GM19438 (cell line): ENCODE results near the gene CDC16.
"Not testable (repeated sequence)": the region's sequence is repeated elsewhere in the genome, so short reads cannot be mapped to it uniquely, and the experiment has no call there.

Source experiments
- ATAC-seq: cut with Tn5 transposase; IDR thresholded peaks from one replicate; pipeline ENCODE4 v1.9.1; 2021; ENCODE audit warnings: low read depth; ENCODE audit not compliant: unreplicated experiment

Gene CDC16

DNA sequence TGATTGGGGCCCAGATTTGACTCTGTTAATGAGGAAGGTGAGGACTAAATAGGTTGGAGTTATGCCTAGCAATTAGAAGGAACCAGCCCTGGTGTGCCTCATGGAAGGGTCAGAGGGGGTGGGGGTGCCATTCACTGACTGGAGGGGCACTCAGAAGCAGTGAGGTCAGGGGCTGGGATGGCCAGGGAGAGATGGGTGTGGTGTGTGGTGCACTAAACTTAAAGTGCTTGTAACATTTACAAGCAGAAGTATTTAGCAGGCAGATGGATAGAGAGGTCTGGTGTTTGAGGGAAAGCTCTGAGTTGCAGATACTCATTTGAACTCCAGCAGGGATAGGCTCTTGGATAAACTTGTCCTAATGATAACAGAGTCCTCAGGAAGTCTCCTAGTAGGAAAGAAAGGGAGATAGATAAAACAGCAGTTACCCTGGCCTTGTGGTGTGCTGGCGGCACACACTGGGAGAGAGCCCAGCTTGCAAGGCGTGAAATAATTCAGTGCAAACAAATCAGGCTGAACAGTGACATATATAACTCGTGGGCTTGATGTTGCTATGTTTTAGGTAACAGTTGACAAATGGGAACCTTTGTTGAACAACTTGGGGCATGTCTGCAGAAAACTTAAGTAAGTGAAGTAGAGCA lies 26.8 kb downstream of the CDC16 start:
- ATAC-seq = no peak

DNA sequence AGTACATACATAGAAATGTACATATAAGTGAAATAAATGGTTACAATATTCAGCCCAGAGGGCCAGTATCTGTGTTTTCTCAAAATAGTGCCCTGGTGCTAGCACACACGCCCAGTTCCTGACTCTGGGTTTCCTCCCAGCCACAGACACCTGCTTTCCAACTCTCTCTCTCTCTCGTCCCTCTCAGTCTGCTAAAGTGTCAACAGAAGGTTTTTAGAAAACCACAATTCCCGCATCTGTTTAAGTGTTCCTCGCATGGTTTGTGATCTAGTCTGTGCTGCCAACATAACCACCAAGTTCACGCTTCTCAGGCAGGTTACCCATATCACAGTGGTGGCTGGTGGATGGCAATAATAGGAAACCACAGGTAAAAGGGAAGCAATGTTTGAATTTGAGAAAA lies 28.9 kb downstream of the CDC16 start:
- ATAC-seq = peak; percentile 67

DNA sequence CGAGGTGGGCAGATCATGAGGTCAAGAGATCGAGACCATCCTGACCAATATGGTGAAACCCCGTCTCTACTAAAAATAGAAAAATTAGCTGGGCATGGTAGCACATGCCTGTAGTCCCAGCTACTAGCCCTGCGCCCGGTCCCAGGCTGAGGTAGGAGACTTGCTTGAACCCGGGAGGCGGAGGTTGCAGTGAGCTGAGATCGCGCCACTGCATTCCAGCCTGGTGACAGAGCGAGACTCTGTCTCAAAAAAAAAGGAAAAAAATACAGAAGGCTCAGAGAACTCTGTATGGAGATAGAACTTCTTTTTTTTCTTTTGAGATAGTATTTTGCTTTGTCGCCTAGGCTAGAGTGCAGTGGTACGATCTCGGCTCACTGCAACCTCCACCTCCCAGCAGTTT lies 29.6 kb downstream of the CDC16 start:
- not testable (repeated sequence) for ATAC-seq

DNA sequence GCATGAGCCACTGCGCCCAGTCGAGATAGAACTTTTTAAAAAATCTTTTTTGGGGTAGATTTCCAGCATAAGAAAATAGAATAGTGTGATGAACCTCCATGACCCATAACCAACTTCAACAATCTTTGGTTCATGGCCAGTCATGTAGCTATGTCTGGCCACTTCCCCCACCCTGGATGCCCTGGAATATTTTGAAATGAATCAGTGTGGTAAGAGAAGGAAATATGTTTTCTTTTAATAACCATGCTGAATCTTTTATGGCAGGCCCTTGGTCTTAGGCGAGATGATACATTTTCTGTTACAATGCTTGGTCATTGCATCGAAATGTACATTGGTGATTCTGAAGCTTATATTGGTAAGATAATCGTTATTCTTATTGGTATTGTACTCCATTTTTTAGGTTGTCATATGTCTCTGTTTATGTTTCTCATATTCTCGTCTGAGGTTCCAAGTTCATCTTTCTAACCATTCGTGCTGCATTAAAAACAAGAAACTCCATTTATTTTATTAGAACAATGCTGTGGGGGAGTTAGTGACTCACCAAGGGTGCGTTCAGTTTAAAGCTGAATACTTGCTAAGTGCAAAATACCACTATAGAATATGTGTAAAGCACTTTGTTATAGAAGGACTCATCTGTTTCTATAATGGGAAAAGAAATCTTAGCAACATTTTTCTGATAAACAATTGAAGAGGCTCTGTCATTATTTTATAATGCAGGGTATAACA lies 30.4 kb downstream of the CDC16 start:
- ATAC-seq = no peak

DNA sequence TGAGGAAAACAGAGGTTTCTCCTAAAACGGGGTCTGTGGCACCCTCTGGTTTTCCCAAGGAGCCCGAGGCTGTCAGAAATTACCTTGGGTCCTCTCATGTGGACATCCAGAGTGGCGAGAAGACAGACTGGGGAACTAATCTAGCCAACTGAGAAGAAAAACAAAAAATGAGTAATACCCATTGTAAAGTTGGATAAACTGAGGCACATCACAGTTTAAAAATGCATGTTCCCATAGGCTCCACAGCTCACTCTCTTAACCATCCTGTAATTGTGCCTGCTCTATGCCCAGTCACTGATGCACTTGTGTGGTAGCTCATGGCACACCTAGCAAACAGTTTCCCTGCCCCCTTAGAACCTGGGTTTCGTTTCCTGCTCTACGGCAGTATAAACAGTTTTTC lies 31.5 kb downstream of the CDC16 start:
- ATAC-seq = no peak

DNA sequence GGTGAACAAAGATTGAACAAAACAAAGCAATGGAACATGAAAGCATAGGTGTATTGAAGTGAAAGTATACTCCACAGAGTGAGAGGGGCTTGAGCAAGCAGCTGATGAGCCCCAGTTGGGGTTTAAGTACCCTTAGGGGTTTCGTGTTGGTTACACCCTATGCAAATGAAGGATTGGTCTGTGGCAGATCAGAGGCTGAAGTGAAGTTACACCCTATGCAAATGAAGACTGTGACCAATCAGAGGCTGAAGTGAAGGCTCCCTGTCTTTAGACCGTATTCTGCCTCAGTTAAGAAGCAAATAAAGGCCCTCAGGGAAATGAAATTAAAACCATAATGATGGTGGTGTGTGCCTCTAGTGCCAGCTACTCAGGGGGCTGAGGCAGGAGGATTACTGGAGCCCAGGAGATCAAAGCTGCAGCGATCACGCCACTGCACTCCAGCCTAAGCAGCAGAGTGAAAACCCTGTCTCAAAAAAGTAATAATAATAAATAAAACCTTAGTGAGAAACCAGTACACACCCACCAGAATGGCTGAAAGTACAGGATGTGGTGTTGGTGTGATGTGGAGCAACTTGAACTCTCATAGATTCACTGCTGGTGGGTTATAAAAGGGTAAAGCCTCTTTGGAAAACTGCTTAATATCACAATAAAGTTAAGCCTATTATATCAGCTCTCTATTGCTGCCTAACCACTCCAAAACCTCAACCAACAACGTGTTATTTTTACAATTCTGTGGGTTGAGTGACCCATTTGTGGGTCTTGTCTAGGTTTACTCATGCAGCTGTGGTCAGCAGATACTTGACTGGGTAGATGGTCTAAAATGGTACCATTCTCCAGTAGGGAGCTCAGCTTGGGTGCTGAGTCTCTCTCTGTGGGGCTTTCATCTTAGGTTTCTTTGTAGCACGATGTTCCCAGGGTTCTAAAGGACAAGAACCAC lies 33.9 kb downstream of the CDC16 start:
- no peak for ATAC-seq

DNA sequence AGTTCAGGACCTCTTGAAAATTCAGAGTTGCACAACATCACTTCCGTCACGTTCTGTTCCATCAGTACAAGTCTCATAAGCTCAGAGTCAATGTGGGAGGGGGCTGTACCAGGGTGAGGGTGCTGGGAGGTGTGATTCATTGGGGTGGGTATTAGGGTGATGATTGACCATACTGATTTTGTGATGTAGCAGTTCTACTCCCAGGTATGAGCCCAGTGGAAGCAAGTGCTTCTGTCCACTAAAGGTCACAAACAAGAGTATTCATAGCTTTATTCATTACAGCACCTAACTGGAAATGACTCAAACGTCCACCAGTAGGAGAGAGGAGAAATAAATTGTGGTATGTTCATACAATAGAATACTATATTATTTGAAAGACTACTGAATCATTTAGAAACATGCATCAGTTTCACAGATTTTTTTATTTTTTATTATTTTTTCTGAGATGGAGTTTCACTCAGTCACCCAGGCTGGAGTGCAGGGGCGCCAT lies 34.6 kb downstream of the CDC16 start:
- no peak for ATAC-seq

DNA sequence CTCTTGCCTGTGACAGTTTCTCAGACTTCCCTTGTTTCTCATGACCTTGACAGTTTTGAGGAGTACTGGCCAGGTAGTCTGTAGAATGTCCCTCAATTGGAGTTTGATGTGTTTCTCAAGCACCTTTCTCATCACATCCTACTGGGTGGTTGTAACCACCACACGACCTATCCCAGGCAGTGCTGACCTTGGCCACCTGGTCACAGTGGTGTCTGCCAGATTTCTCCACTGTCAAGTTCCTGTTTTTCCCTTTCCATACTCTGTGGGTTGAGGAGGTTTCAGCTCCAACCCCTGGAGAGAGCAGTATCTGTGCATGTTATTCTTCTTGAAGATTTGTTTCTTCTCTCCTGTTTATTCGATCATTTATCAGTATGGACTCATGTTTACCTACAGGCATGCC lies 38.3 kb downstream of the CDC16 start:
- no peak for ATAC-seq

DNA sequence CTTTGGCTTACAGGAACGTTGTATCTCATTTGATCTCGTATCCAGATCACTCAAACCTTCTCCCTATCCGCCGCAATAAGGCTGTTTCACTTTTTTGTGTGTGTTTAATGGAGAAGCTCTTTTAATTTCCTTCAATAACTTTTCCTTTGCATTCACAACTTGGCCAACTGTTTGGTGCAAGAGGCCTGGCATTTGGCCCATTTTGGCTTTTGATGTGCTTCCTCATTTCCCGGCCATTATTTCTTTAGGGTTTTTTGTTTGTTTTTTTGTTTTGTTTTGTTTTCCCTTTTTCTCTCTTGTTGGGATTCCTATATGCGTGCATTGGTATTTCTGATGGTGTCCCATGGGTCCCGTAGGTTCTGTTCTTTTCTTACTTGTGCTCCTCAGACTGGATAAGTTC lies 40.6 kb downstream of the CDC16 start:
- no peak for ATAC-seq

DNA sequence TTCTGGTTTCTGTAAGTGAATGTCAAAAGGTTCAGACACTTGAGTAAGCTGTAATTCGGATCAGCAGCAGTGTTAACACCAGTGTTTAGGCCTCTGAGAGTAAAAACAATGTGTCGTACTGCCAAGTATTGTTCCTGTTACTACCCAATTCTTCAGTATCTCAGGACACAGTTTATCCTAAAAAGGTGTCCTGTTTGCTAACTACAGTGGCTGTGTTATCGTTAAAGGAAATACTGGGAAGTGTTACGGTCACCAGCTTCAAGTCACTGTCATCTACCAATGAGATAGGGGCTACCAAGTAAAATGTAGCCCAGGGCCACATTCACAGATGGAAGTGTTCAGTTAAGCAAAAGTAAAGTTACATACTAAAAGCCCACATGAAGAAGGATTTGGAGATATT lies 44.4 kb downstream of the CDC16 start:
- no peak for ATAC-seq

DNA sequence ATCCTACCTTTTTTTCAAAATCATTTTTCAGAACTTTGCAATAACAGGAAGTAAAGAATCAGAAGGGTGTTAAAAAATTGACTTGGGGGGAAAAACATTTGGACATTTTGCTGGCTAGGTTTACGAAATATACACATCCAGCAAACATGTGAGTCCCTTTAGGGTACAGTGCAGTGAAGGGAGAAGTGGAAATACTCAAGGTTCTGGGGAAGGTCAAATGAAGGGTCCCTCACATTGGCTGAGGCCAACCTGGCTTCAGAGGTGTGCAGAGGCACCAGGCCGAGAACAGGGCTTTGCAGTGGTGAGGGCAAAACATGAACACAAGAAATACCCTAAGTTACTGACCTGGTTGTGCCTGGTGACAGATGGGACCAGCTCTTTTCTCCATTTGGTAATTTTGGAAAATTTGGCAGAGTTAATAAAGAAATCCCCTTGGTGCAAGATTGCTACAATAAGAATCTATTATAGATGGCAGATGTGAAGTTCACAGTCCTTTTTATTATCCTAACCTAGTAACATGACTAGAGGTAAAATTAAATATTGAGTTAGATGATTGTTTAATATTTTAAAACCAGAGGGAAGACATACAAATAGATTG lies 45.2 kb downstream of the CDC16 start:
- no peak for ATAC-seq

DNA sequence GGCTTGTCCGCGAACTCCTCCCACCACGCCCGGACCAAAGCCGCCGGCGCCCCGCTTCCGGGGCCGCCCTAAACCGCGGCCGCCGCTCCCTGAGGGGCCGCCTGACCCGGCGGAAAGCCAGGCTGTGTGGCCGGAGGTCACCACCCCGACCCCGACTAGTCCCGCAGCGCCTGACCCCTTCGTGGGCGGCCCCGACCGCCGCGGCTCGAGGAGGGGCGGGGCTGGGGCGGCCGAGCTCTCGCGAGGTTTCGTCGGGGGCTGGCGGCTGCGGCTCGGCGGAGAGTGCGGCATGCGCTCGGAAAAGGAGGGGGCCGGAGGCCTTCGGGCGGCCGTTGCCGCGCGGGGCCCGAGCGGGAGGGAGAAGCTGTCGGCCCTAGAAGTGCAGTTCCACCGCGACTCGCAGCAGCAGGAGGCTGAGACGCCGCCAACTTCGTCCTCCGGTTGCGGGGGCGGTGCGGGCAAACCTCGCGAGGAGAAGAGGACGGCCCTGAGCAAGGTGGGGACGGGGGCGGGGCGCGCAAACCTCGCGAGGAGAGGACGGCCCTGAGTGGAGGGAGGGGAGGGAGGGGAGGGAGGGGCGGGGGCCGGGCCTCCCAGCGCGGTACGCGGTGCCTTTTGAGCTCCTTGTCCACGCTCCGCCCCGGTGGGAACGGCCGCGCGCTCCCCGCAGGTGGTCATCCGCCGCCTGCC lies 46.8 kb downstream of the CDC16 start, which contains the start of gene UPF3A:
UPF3A (plus strand) TSS at position 251 of the 690 bp plus-strand sequence; CDS start at position 290, 39 bp downstream.
- ATAC-seq = peak; percentile 62

DNA sequence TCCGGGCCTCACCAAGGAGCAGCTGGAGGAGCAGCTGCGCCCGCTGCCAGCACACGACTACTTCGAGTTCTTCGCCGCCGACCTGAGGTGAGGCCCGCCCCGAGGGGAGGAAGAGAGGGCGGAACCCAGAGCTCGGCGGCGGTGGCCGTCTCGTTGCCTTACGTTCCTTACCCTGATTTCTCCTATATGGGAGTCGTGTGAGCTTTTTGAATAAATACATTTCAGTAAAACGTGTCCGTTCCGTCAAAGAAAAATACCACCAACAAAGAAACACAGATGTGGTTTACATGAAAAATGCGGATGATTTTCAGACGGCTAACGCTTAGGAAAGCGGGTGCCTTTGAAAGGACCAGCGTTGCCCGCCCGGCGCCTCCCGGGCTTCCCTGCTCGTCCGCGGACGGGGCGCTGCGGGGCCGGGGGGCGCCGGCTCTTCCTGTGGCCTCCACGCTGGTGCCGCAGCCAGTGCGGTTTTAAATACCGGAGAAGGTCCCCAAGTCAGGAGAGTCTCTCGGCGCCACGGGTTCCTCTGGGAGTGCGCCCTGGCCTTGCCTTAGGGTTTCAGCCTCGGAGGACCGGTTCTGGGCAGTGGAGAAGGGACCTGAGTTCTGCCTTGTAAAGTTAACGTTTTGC lies 47.5 kb downstream of the CDC16 start:
- peak; percentile 51 for ATAC-seq

DNA sequence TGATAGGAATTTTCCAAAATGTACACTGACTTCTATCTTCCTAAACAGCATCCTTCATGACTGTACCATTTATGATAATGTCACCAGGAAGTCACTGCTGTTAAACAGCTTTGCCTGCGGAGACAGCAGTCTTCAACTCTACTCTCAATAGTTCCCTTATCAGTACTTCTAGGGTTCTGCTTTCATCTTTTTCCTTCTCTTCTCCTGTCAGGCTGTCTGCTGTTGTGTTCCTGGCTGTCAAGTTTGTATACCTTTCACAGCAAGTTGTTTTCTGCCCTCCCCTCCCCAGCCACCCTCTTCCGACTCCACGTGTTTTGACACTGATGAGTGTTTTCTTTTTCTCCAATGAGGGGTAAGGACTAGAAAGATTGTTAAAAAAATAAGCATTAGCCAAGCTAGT lies 48.9 kb downstream of the CDC16 start:
- no peak for ATAC-seq

DNA sequence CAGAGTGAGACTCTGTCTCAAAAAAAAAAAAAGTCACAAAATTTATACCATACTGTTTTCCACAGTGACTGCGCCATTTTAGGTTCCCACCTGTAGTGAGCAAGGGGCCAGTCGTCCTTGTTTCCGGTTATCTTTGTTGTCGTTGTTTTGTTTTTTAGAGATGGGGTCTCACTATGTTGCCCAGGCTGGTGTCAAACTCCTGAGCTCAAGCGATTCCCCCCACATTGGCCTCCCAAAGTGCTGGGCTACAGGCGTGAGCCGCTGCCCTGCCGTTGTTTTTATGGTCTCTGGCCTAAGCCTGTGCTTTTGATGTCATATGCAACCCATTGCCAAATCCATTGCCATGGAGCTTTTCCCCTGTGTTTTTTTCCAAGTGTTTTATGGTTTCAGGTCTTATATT lies 50.0 kb downstream of the CDC16 start:
- ATAC-seq = no peak

DNA sequence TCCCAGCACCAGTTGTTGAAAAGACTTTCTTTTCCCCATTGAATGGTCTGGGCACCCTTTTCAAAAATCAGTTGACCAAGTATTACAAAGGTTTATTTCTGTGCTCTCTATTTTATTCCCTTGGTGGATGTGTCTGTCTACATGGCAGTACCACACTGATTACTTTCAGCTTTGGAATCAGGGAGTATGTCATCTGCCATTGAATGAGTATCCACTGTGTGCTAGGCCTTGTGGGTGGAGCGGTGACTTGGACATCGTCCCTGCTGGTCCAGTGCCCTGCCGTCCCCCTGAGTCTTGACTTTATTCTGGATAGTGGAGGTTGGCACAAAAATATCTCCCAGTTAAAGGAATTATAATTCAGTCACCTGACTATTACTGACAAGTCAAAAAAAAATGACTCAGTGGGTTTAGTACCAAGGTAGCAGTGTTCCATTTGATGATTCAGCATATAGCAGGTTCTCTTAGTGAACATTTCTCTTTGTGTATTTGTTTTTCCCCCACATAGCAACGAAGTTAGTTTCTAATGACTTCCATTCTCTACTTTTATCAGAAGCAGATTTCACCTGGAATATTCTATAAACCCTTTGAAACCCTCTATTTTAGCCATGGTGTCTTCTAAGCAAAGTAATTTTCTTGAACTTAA lies 50.6 kb downstream of the CDC16 start:
- ATAC-seq = no peak

DNA sequence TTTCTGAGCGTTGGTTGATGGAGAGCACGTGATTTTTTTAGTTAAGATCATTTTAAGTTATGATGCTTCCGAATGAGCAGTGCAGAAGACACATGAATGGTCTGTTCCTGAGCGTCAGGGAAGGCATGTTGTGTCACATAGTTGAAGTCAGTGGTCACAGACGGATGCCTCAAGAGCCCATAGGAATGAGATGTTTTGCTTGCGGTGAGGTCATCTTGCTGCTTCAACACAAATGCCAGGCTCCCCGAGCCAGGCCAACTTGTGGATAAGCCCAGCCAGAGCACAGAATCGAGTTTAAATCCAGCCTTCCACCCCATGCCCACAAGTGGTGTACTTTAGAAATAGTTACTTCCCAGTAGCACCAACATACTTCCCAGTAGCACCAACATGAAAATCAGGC lies 52.1 kb downstream of the CDC16 start:
- no peak for ATAC-seq

DNA sequence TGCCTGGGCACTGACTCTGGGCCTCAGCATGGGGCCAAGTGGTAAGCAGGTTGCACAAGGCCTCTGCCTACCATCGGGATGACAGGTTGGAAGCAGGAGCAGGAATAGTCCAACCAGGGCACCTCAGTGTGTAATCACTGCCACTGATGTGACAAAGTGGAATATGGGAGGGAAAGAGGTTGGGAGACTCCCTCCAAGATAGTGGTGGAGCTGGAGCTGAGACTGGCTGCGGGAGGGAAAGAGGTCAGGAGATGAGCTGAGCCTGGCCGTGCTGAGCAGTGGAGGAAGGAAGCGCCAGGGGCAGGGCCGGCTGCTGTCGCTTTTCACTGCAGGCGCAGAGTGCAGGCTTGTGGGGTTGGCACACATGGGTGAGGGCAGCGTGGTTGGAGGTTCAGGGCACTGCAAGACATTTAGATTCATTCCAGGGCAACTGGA lies 53.5 kb downstream of the CDC16 start:
- no peak for ATAC-seq

DNA sequence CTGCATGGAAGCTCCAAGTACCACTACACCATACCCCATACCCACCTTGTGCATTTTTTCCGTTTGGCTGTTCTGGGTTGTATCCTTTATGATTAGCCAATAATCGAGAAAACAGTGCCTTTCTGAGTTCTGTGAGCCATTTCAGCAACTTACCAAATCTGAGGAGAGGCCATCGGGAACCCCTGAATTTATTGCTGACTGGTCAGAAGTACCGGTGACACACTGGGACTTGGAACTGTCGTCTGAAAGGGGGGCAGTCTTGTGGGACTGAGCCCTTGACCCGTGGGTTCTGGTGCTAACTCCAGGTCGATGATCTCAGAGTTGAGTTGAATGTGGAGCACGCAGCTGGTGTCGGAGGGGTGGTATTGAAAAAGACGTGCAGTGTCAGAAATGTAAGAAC lies 61.8 kb downstream of the CDC16 start:
- no peak for ATAC-seq
